ENCODE data around the gene PHF1. TPM values are rescaled to one million over a fixed set of nuclear protein-coding genes. Genes with fewer than 3 reads are reported as not detected.

The PHF1 gene
- total RNA-seq, 1 donor from 2014 or later, result 50.6 TPM

DNA sequence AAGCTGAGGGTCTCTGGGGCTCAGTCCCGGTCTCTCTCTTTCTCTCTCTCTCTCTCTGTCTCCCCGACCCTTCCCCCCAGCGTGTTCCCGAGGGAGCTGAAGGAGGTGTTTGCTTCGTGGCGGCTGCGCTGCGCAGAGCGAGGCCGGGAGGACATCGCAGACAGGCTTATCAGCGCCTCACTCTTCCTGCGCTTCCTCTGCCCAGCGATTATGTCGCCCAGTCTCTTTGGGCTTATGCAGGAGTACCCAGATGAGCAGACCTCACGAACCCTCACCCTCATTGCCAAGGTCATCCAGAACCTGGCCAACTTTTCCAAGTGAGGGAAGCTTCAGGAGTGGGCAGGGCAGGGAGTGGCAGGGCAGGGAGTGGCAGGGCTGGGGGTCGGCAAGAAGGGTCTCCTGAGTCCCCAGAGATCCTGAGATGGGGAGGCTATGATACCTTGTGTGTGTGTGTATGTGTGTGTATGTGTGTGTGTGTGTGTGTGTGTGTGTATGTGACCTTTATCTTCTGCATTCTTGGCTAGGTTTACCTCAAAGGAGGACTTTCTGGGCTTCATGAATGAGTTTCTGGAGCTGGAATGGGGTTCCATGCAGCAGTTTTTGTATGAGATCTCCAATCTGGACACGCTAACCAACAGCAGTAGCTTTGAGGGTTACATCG, 30.0 kb downstream of the PHF1 start:
- intact Hi-C loops (cut with DNase I), result no loop called here
- ATAC-seq (ENCODE audit: poor library complexity), result no peak

GRCh38 chr6:33441457-33441856, 30.6 kb downstream of the PHF1 start:
- intact Hi-C loops (cut with DNase I), result no loop called here
- DNase-seq, result no peak

More for the DNA sequence above, 30.0 kb downstream of the PHF1 start:
- DNase-seq, result no peak

DNA sequence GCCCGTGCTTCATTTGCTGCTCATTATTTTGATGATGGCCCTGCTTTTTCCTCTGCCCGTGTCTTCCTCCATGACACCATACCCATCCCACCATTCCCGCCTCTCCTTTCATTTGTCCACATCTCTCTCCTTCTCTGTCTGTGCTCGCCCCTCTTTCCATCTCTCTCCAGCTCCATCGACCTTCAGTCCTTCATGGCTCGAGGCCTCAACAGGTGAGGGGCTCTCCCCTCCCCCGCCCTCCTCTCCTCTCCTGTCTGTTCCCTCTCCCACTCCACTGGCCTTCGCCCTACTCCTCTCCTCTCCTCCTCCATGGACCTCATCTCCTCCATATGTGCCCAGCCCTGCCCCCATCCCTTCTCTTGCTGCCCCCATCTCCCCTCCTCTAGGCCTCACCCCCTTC, 31.5 kb downstream of the PHF1 start:
- no peak for DNase-seq
- intact Hi-C loops (cut with DNase I), result no loop called here
- no peak for ATAC-seq (ENCODE audit: poor library complexity)

More at GRCh38 chr6:33441457-33441856, 30.6 kb downstream of the PHF1 start:
- no peak for ATAC-seq (ENCODE audit: poor library complexity)

DNA sequence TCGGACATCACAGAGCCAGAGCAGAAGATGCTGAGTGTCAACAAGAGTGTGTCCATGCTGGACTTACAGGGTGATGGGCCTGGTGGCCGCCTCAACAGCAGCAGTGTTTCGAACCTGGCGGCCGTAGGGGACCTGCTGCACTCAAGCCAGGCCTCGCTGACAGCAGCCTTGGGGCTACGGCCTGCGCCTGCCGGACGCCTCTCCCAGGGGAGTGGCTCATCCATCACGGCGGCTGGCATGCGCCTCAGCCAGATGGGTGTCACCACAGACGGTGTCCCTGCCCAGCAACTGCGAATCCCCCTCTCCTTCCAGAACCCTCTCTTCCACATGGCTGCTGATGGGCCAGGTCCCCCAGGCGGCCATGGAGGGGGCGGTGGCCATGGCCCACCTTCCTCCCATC, 32.2 kb downstream of the PHF1 start:
- DNase-seq (no peak), ATAC-seq (ENCODE audit: poor library complexity) (no peak)
- intact Hi-C loops (cut with DNase I), result no loop called here

DNA sequence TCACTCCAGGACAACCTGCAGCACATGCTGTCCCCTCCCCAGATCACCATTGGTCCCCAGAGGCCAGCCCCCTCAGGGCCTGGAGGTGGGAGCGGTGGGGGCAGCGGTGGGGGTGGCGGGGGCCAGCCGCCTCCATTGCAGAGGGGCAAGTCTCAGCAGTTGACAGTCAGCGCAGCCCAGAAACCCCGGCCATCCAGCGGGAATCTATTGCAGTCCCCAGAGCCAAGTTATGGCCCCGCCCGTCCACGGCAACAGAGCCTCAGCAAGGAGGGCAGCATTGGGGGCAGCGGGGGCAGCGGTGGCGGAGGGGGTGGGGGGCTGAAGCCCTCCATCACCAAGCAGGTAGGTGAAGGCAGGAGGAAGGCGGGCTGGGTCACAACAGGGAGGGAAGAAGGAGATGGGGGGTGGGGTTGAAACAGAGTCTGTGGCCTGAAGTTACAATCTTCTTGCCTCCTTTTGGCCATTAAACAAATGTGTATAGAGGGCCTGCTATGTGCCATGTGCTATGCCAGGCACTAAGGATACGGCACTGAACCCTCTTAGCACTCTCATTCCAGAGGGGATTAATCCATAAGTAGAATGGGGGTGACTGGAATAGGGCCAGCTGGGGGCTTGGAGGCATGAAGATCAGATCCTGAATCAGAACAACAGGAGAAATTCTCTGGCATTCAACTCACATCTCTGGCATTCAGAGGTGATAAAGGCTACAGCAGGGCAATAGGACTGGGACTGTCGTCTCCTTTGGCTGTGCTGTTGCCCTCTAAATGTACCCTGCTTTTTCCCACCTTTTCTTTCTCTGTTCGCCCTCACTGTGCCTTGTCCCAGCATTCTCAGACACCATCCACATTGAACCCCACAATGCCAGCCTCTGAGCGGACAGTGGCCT, 33.0 kb downstream of the PHF1 start:
- no peak for DNase-seq
- intact Hi-C loops (cut with DNase I), result no loop called here
- ATAC-seq (ENCODE audit: poor library complexity), result no peak

DNA sequence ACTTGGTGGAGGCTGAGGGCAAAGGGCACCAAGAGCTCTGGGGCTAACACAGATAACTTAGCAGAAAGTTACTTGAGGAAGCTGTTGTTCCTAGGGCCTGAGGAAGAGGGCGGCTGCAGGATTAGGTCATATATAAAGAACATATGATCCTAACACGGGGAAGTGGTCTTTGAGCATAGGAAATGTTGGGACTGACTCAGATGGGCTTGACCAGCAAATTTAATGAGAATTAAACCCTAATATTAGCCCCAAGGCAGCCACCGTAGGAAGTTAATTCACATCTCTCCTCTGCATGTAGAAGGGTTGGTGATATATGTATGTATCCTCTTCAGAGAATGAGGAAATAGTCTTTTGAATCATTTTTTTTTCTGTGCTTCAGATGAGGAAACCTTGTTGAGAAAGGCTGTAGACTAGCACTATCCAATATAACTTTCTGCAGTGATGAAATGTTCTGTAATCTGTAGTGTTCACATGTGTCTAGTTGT, 34.3 kb downstream of the PHF1 start:
- no peak for ATAC-seq (ENCODE audit: poor library complexity)
- intact Hi-C loops (cut with DNase I), result no loop called here
- DNase-seq, result no peak

- no peak for ATAC-seq (ENCODE audit: poor library complexity)
Observed at GRCh38 chr6:33446356-33446755, 35.5 kb downstream of the PHF1 start.

DNA sequence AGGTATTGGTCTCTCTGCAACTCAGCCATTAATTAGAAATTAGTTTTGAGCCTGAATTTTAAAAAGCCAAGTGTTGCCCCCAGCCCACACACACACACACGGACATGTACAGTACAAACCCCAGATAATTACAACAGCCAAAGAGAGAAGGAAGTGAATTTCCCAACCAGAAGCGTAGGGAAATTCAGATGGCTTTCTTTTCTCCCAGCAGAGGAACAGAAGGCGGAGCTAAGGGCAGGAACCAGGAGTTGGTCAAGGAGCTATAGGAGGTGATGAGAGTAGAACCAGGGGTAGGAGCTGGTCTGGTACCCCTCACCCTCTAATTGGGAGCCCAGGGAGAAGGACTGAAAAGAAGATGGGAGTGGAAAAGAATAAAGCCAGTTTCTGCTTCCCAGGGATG, 39.6 kb downstream of the PHF1 start:
- no peak for ATAC-seq (ENCODE audit: poor library complexity)
- no peak for DNase-seq
- intact Hi-C loops (cut with DNase I), result no loop called here

More at GRCh38 chr6:33446356-33446755, 35.5 kb downstream of the PHF1 start:
- no peak for DNase-seq
- intact Hi-C loops (cut with DNase I), result no loop called here

- DNase-seq, result no peak
- no peak for ATAC-seq (ENCODE audit: poor library complexity)
- intact Hi-C loops (cut with DNase I), result no loop called here
Observed at GRCh38 chr6:33451606-33452005, 40.8 kb downstream of the PHF1 start.

DNA sequence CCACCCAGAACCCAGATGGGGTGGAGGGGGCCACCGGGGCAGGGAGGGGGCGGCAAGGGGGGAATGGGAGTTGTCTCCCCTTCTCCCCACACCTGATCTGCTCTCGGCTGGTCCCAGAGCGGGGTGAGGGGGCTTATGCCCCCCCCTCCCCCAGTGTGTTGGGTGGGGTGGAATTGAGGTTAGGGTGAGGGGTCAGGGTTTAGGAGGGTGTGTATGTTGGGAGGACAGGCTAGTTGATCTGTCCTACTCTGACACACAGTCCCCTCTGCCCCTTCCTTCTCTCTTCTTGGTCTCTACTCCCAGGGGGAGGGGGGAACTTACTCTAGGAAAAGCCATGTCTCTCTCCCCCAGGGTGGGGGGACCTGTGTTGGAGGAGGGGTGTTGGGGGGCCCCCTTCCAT, 41.7 kb downstream of the PHF1 start:
- intact Hi-C loops (cut with DNase I), result no loop called here
- ATAC-seq (ENCODE audit: poor library complexity), result no peak
- no peak for DNase-seq

- intact Hi-C loops (cut with DNase I), result no loop called here
- DNase-seq, result no peak
- no peak for ATAC-seq (ENCODE audit: poor library complexity)
Observed at GRCh38 chr6:33453393-33454008, 42.7 kb downstream of the PHF1 start.

- ATAC-seq (ENCODE audit: poor library complexity) (peak; percentile 99), DNase-seq (peak; percentile 97)
- intact Hi-C loops (cut with DNase I), result no loop called here
Observed at GRCh38 chr6:33454009-33454946, 43.5 kb downstream of the PHF1 start, which contains the start of gene ZBTB9. TSS of gene ZBTB9 (plus strand) at chr6:33454576. CDS start at chr6:33455101, 525 bp downstream.

GRCh38 chr6:33455051-33455450, 44.2 kb downstream of the PHF1 start:
- no peak for ATAC-seq (ENCODE audit: poor library complexity)
- intact Hi-C loops (cut with DNase I), result no loop called here
- DNase-seq, result no peak

- intact Hi-C loops (cut with DNase I), result no loop called here
- DNase-seq (no peak), ATAC-seq (ENCODE audit: poor library complexity) (no peak)
Observed at GRCh38 chr6:33456156-33456555, 45.3 kb downstream of the PHF1 start.

DNA sequence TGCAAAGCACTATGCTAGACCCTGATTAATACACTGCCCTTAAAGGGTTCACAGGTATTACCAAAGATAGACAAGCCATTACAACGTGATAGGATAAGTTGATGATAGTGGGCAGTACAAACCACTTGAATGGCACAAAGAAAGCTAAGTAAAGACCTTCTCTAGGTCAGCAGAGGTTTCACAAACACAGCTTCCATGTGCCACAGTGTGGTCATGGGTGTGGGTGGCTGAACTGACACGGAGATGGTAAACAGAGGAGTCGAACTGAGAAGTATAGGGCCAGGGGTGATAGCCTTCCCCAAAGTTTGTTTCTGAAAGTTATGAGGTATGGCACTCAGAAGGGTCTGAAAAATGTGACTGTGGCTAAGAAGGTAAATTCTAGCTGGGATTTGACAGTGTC, 47.9 kb downstream of the PHF1 start:
- ATAC-seq (ENCODE audit: poor library complexity), result no peak
- no peak for DNase-seq
- intact Hi-C loops (cut with DNase I), result no loop called here

GRCh38 chr6:33459226-33459625, 48.4 kb downstream of the PHF1 start:
- ATAC-seq (ENCODE audit: poor library complexity) (no peak), DNase-seq (no peak)
- intact Hi-C loops (cut with DNase I), result no loop called here

Measured in Right ventricle myocardium superior (tissue), 1 donor.